ENCODE results near the gene EVX1.

DNA sequence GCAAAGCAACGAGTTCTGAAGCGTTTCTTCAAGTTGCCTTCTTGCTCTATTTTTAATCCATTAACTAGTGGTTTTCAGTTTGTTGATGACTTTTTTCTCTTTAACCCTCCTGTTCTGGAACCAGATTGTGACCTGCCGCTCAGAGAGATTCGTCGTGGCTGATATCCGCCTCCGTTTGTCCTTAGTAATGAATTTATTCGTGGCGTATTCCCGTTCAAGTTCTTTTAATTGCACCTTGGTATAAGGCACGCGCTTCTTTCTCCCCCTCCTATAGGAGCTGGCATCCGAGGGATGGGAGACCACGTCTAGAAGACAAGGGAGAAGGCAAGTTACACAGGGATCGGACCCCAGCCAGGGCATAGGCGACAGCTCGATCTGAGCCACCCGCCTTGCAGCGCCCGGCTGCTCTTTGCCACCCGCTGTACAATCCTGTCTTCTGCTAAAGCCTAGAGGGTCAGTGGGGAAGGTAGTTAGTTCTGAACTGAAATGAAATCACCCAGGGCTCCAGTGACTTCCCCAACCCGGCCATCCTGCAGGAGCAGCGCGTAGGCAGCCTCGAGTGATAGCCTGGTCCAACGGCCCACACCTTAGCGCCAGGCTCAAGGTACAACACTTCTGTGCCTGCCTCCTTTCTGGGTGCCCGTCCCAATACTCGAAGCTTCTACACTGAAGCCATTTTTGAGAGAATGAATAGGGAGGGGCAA, 44.3 kb upstream of the EVX1 start:
- no peak for TF ChIP-seq CTCF (IDR thresholded peaks at IDR 0.05)
- no peak for TF ChIP-seq POLR2A (IDR thresholded peaks at IDR 0.05; ENCODE audit: low read depth)
- TF ChIP-seq EP300 (IDR thresholded peaks at IDR 0.05): no peak
- TF ChIP-seq POLR2AphosphoS5 (IDR thresholded peaks at IDR 0.05): no peak

Measured in esophagus muscularis mucosa (tissue), 4 donors.